Dermis microvascular lymphatic vessel endothelial cell (primary cell): ENCODE measurements around the gene OR14A16. TPM values are rescaled to one million over a fixed set of nuclear protein-coding genes. Genes with fewer than 3 reads are reported as not detected.

ENCODE experiments used
- DNase-seq, 2 donors: peaks; one replicate each; pipeline versions ENCODE4 v3.0.0 to v3.0.0-alpha.2; 2010; ENCODE audit warnings: low read depth in 2 of 2
- total RNA-seq: library from RNA; depleted of rRNA; stranded (reverse); fragments of >200 nt; gene quantifications from 2 replicates; pipeline ENCODE4 v1.2.1, GENCODE V29; 2014

The OR14A16 gene
- not detected in 2 replicates for total RNA-seq

GRCh38 chr1:247824023-247824422 lies at the start of gene OR14A16:
Gene OR14A16, minus strand, starts transcription at chr1:247824119. Its CDS starts 8,390 bp downstream, at chr1:247815729.
- DNase-seq = no peak

- DNase-seq = no peak
These were observed 41.5 kb upstream of the OR14A16 start for GRCh38 chr1:247865416-247865815.

GRCh38 chr1:247864644-247865043 lies 40.7 kb upstream of the OR14A16 start:
- DNase-seq = no peak

- DNase-seq = no peak
These were observed 38.8 kb upstream of the OR14A16 start for GRCh38 chr1:247862756-247863155.

GRCh38 chr1:247857985-247858619 lies 34.2 kb upstream of the OR14A16 start:
- no peak for DNase-seq

GRCh38 chr1:247857069-247857984 lies 33.4 kb upstream of the OR14A16 start, which contains the start of gene TRIM58:
Gene TRIM58, plus strand, starts transcription at chr1:247857187. Its CDS starts 60 bp downstream, at chr1:247857247.
- no peak for DNase-seq

- no peak for DNase-seq
These were observed 32.0 kb upstream of the OR14A16 start for GRCh38 chr1:247855911-247856310.

GRCh38 chr1:247854899-247855545 lies 31.1 kb upstream of the OR14A16 start:
- DNase-seq = no peak

GRCh38 chr1:247849616-247850015 lies 25.7 kb upstream of the OR14A16 start:
- DNase-seq = no peak

GRCh38 chr1:247848346-247848745 lies 24.4 kb upstream of the OR14A16 start:
- no peak for DNase-seq

GRCh38 chr1:247845693-247846017 lies 21.7 kb upstream of the OR14A16 start:
- no peak for DNase-seq

- DNase-seq = no peak
These were observed 21.2 kb upstream of the OR14A16 start for GRCh38 chr1:247845011-247845692.

- DNase-seq = no peak
These were observed 19.5 kb upstream of the OR14A16 start for GRCh38 chr1:247843411-247843810.

GRCh38 chr1:247841796-247842195 lies 17.9 kb upstream of the OR14A16 start, which contains the start of gene OR11L1:
Gene OR11L1, minus strand, starts transcription at chr1:247841896. Its CDS starts 0 bp downstream, at chr1:247841896.
- no peak for DNase-seq

- no peak for DNase-seq
These were observed 16.9 kb upstream of the OR14A16 start for GRCh38 chr1:247840818-247841217.

- no peak for DNase-seq
These were observed 9.7 kb upstream of the OR14A16 start for GRCh38 chr1:247833601-247834000.

GRCh38 chr1:247829656-247830055 lies 5.7 kb upstream of the OR14A16 start:
- no peak for DNase-seq

- no peak for DNase-seq
These were observed 1.4 kb upstream of the OR14A16 start for GRCh38 chr1:247825362-247825761.

- DNase-seq = no peak
These were observed 1.9 kb downstream of the OR14A16 start for GRCh38 chr1:247822060-247822459.

GRCh38 chr1:247812637-247813036 lies 11.3 kb downstream of the OR14A16 start:
- DNase-seq = no peak

GRCh38 chr1:247797518-247797917 lies 26.4 kb downstream of the OR14A16 start:
- no peak for DNase-seq

GRCh38 chr1:247769603-247770002 lies 54.3 kb downstream of the OR14A16 start:
- no peak for DNase-seq
